ENCODE measurements around the gene PFN4. TPM values are rescaled to one million over a fixed set of nuclear protein-coding genes. Genes with fewer than 3 reads are reported as not detected.

Gene PFN4
- polyA plus RNA-seq, 1 donor from 2014 or later, result not detected

GRCh38 chr2:24122366-24123194, 554 bp downstream of the PFN4 start:
- no peak overlapping the region for H3K27ac ChIP-seq (ENCODE audit: low read length)
- H3K9me2 ChIP-seq (ENCODE audit: insufficient read depth, low read length), result no peaks in the 10 kb centered on the region
- H3K4me2 ChIP-seq (ENCODE audit: low read length), result no peak overlapping the region
- H4K20me1 ChIP-seq (ENCODE audit: insufficient read depth), result no peaks in the 10 kb centered on the region
- H3K36me3 ChIP-seq (ENCODE audit: insufficient read depth, low read length), result no peaks in the 10 kb centered on the region
- H2AFZ ChIP-seq (ENCODE audit: low read depth, low read length), result no peak overlapping the region
- no peaks in the 10 kb centered on the region for H3K9me3 ChIP-seq (ENCODE audit: low read length)
- no peaks in the 10 kb centered on the region for H3F3A ChIP-seq (ENCODE audit: insufficient read depth, low read length, poor library complexity, severe bottlenecking)
- H3K27me3 ChIP-seq (ENCODE audit: insufficient read depth, low read depth, low read length), result no peaks in the 10 kb centered on the region
- H3K79me2 ChIP-seq (replicated peaks; ENCODE audit: insufficient read depth, low read length), result no peaks in the 10 kb centered on the region
- H3K4me3 ChIP-seq (ENCODE audit: low read length), result peak overlapping the region; percentile 64
- TF ChIP-seq POLR2AphosphoS5 (IDR thresholded peaks at IDR 0.05) (no peak), TAF1 (IDR thresholded peaks at IDR 0.05; ENCODE audit: low read depth) (no peak), SMC3 (conservative IDR thresholded peaks at IDR 0.05; ENCODE audit: poor library complexity) (no peak), EZH2 (IDR thresholded peaks at IDR 0.05; ENCODE audit: borderline replicate concordance, insufficient read depth, low read length, poor library complexity, severe bottlenecking) (no peak), MXI1 (conservative IDR thresholded peaks at IDR 0.05; ENCODE audit: poor library complexity, severe bottlenecking) (no peak), CTCF (IDR thresholded peaks at IDR 0.05; ENCODE audit: poor library complexity, severe bottlenecking) (no peak), RAD21 (conservative IDR thresholded peaks at IDR 0.05) (no peak), EP300 (conservative IDR thresholded peaks at IDR 0.05; ENCODE audit: poor library complexity, severe bottlenecking) (no peak)
- H3K9ac ChIP-seq (ENCODE audit: low read length), result peak overlapping the region; percentile 52

GRCh38 chr2:24121469-24121868, 1.7 kb downstream of the PFN4 start:
- Histone ChIP-seq H3K27ac (ENCODE audit: low read length) (no peak overlapping the region), H3K4me3 (ENCODE audit: low read length) (no peak overlapping the region), H3K9ac (ENCODE audit: low read length) (no peak overlapping the region), H3K27me3 (ENCODE audit: insufficient read depth, low read depth, low read length) (no peaks in the 10 kb centered on the region), H3K9me2 (ENCODE audit: insufficient read depth, low read length) (no peaks in the 10 kb centered on the region), H3K36me3 (ENCODE audit: insufficient read depth, low read length) (no peaks in the 10 kb centered on the region), H3K79me2 (replicated peaks; ENCODE audit: insufficient read depth, low read length) (no peaks in the 10 kb centered on the region), H3K4me2 (ENCODE audit: low read length) (no peak overlapping the region), H3K9me3 (ENCODE audit: low read length) (no peaks in the 10 kb centered on the region), H3F3A (ENCODE audit: insufficient read depth, low read length, poor library complexity, severe bottlenecking) (no peaks in the 10 kb centered on the region), H4K20me1 (ENCODE audit: insufficient read depth) (no peaks in the 10 kb centered on the region), H2AFZ (ENCODE audit: low read depth, low read length) (no peak overlapping the region)
- TF ChIP-seq EP300 (conservative IDR thresholded peaks at IDR 0.05; ENCODE audit: poor library complexity, severe bottlenecking), result no peak

- Histone ChIP-seq H3K27me3 (ENCODE audit: insufficient read depth, low read depth, low read length) (no peaks in the 10 kb centered on the region), H4K20me1 (ENCODE audit: insufficient read depth) (no peaks in the 10 kb centered on the region), H3K4me3 (ENCODE audit: low read length) (no peak overlapping the region), H3K4me2 (ENCODE audit: low read length) (no peak overlapping the region), H3K36me3 (ENCODE audit: insufficient read depth, low read length) (no peaks in the 10 kb centered on the region), H3K9ac (ENCODE audit: low read length) (no peak overlapping the region), H3K79me2 (replicated peaks; ENCODE audit: insufficient read depth, low read length) (no peaks in the 10 kb centered on the region), H2AFZ (ENCODE audit: low read depth, low read length) (no peak overlapping the region), H3K9me3 (ENCODE audit: low read length) (no peaks in the 10 kb centered on the region), H3K9me2 (ENCODE audit: insufficient read depth, low read length) (no peaks in the 10 kb centered on the region), H3K27ac (ENCODE audit: low read length) (no peak overlapping the region), H3F3A (ENCODE audit: insufficient read depth, low read length, poor library complexity, severe bottlenecking) (no peaks in the 10 kb centered on the region)
- TF ChIP-seq MXI1 (conservative IDR thresholded peaks at IDR 0.05; ENCODE audit: poor library complexity, severe bottlenecking) (no peak), EP300 (conservative IDR thresholded peaks at IDR 0.05; ENCODE audit: poor library complexity, severe bottlenecking) (no peak), CTCF (IDR thresholded peaks at IDR 0.05; ENCODE audit: poor library complexity, severe bottlenecking) (no peak), RAD21 (conservative IDR thresholded peaks at IDR 0.05) (no peak), EZH2 (IDR thresholded peaks at IDR 0.05; ENCODE audit: borderline replicate concordance, insufficient read depth, low read length, poor library complexity, severe bottlenecking) (no peak), POLR2AphosphoS5 (IDR thresholded peaks at IDR 0.05) (no peak), SMC3 (conservative IDR thresholded peaks at IDR 0.05; ENCODE audit: poor library complexity) (no peak), TAF1 (IDR thresholded peaks at IDR 0.05; ENCODE audit: low read depth) (no peak), REST (IDR thresholded peaks at IDR 0.05; ENCODE audit: borderline replicate concordance) (no peak)
Observed at GRCh38 chr2:24121066-24121465, 2.1 kb downstream of the PFN4 start.

All from neural cell (in vitro differentiated cells).